B cell (primary cell): ENCODE measurements around the gene CBLB. TPM values are rescaled to one million over a fixed set of nuclear protein-coding genes. Genes with fewer than 3 reads are reported as not detected.
A peak's percentile ranks its signal among the peaks of the same experiment; 100 is the strongest.

ENCODE experiments used
- ATAC-seq: fragments of 200-7000 bp; cut with Tn5 transposase; one replicate; pipeline ENCODE4 v1.10.0; 2021; ENCODE audit warnings: low read depth, mild to moderate bottlenecking, moderate number of reproducible peaks, moderate library complexity
- CTCF ChIA-PET: fragments of 350-600 bp; sonication (Branson Sonifier 250); formaldehyde crosslinking; loops from one replicate; lab custom pipeline; 2021; ENCODE audit warnings: antibody characterized with exemption, inconsistent platforms; lab: Charles Lee
- POLR2A ChIA-PET: fragments of 350-600 bp; sonication (Branson Sonifier 250); formaldehyde crosslinking; loops from one replicate; lab custom pipeline; 2021; ENCODE audit warnings: antibody characterized with exemption; lab: Charles Lee
- DNase-seq: peaks from one replicate; pipeline ENCODE4 v3.0.0; 2013
- H2AFZ ChIP-seq: 2 replicates; pipeline ENCODE4 v1.6.1; 2012; ENCODE audit warnings: mild to moderate bottlenecking, low read depth, low read length; ENCODE audit not compliant: insufficient read depth, poor library complexity, severe bottlenecking
- H3K27ac ChIP-seq, 2 donors: 1 replicate in 1 of 2; 2 replicates in 1 of 2; pipeline ENCODE4 v1.5.1; 2012 to 2013; ENCODE audit warnings: low read length in 2 of 2, mild to moderate bottlenecking in 2 of 2, moderate library complexity in 1 of 2
- H3K27me3 ChIP-seq, 4 experiments: fragments of 200-600 bp in 1 of 4; sonication (generic) in 1 of 4; replicated peaks in 1 of 4; 1 replicate in 2 of 4; 2 replicates in 2 of 4; pipeline versions ENCODE4 v1.6.1 to v1.7.0; 2013 to 2016; ENCODE audit warnings: low read length in 3 of 4, mild to moderate bottlenecking in 2 of 4, mixed read lengths in 1 of 4, moderate library complexity in 1 of 4; ENCODE audit not compliant: insufficient read depth in 4 of 4, control insufficient read depth in 3 of 4; ENCODE audit errors: control extremely low read depth in 1 of 4
- H3K36me3 ChIP-seq, 2 experiments: replicated peaks in 1 of 2; 1 replicate in 1 of 2; 2 replicates in 1 of 2; pipeline versions ENCODE4 v1.6.1 to v1.7.1; 2013; ENCODE audit warnings: low read length in 1 of 2; ENCODE audit not compliant: insufficient read depth in 2 of 2, control insufficient read depth in 1 of 2; ENCODE audit errors: control extremely low read depth in 1 of 2, extremely low read depth in 1 of 2
- H3K4me1 ChIP-seq, 2 donors: fragments of 200-600 bp in 1 of 2; sonication (generic) in 1 of 2; 1 replicate in 1 of 2; 2 replicates in 1 of 2; pipeline versions ENCODE4 v1.5.1 to v1.6.1; 2013 to 2017; ENCODE audit warnings: low read length in 2 of 2; ENCODE audit not compliant: control insufficient read depth in 2 of 2, insufficient read depth in 2 of 2
- H3K4me2 ChIP-seq: replicated peaks from 2 replicates; pipeline ENCODE3; 2012; ENCODE audit warnings: mild to moderate bottlenecking, low read depth, low read length; ENCODE audit not compliant: poor library complexity, severe bottlenecking
- H3K4me3 ChIP-seq, 5 experiments: fragments of 200-600 bp in 1 of 5; sonication (generic) in 1 of 5; 1 replicate in 3 of 5; 2 replicates in 2 of 5; pipeline versions ENCODE4 v1.5.1 to v1.7.0; 2011 to 2016; ENCODE audit warnings: low read length in 4 of 5, mild to moderate bottlenecking in 4 of 5, low read depth in 2 of 5, control low read depth in 1 of 5, moderate library complexity in 1 of 5; ENCODE audit not compliant: insufficient read depth in 1 of 5; ENCODE audit errors: control extremely low read depth in 1 of 5, extremely low read depth in 1 of 5
- H3K79me2 ChIP-seq: fragments of 200-600 bp; sonication (generic); one replicate; pipeline ENCODE4 v1.6.0; 2016; ENCODE audit warnings: low read length; ENCODE audit not compliant: control insufficient read depth, insufficient read depth
- H3K9ac ChIP-seq: fragments of 200-600 bp; sonication (generic); 2 replicates; pipeline ENCODE4 v1.6.1; 2017; ENCODE audit warnings: mild to moderate bottlenecking, low read length, moderate library complexity
- H3K9me3 ChIP-seq, 3 donors: one replicate each; pipeline versions ENCODE4 v1.6.1 to v1.7.1; 2013; ENCODE audit warnings: low read length in 2 of 3; ENCODE audit not compliant: control insufficient read depth in 2 of 3, insufficient read depth in 1 of 3; ENCODE audit errors: control extremely low read depth in 1 of 3
- H4K20me1 ChIP-seq: 2 replicates; pipeline ENCODE4 v1.6.0; 2012; ENCODE audit warnings: mild to moderate bottlenecking, low read length; ENCODE audit not compliant: insufficient read depth, control insufficient read depth, poor library complexity, severe bottlenecking
- H3K27ac Mint-ChIP-seq: one replicate; pipeline ENCODE4 v1.8.0; 2021; ENCODE audit warnings: mixed read lengths
- H3K27me3 Mint-ChIP-seq: one replicate; pipeline ENCODE4 v1.8.0; 2021; ENCODE audit warnings: mixed read lengths
- H3K4me1 Mint-ChIP-seq: one replicate; pipeline ENCODE4 v1.8.0; 2021; ENCODE audit warnings: mixed read lengths
- H3K4me3 Mint-ChIP-seq: one replicate; pipeline ENCODE4 v1.8.0; 2021; ENCODE audit warnings: mixed read lengths
- H3K9me3 Mint-ChIP-seq: one replicate; pipeline ENCODE4 v1.8.0; 2022; ENCODE audit warnings: mixed read lengths; ENCODE audit not compliant: insufficient read depth
- EZH2 ChIP-seq: IDR thresholded peaks from 2 replicates; pipeline ENCODE4 v1.6.1; 2012; ENCODE audit warnings: borderline replicate concordance, low read depth, mild to moderate bottlenecking, moderate library complexity, low read length; ENCODE audit not compliant: insufficient read depth, poor library complexity, severe bottlenecking
- WGBS: methylation state at CpG from one replicate; pipeline ENCODE4 v1.1.5; 2013; ENCODE audit warnings: missing lambda C conversion rate; ENCODE audit not compliant: insufficient coverage; 5-methylcytosine and 5-hydroxymethylcytosine counted together
- intact Hi-C: fragments of 100-400 bp; cut with micrococcal nuclease; formaldehyde crosslinking; loops from one replicate; pipeline ENCODE4 v1.10.0; 2022
- polyA plus RNA-seq: library from polyadenylated mRNA; depleted of rRNA; stranded (reverse); fragments of >200 nt; gene quantifications from 2 replicates; pipeline ENCODE4 v1.2.3, GENCODE V29; 2012
- total RNA-seq, 2 donors: library from RNA; stranded (reverse); fragments of 120-200 nt in 1 of 2; gene quantifications; 1 replicate in 1 of 2; 2 replicates in 1 of 2; pipeline versions ENCODE4 v1.2.3 to v1.2.4, GENCODE V29; 2013 to 2022
- TF ChIP-seq, protein P1 (sequence below): fragments of 200-600 bp; IDR thresholded peaks from one replicate; pipeline ENCODE4 v1.8.0; 2022; ENCODE audit warnings: antibody characterized with exemption, mild to moderate bottlenecking

Gene CBLB
- total and polyA plus RNA-seq, 2 donors (not counting 1 experiment from before 2014, with no cell fraction given): 19.0 to 135 TPM

DNA sequence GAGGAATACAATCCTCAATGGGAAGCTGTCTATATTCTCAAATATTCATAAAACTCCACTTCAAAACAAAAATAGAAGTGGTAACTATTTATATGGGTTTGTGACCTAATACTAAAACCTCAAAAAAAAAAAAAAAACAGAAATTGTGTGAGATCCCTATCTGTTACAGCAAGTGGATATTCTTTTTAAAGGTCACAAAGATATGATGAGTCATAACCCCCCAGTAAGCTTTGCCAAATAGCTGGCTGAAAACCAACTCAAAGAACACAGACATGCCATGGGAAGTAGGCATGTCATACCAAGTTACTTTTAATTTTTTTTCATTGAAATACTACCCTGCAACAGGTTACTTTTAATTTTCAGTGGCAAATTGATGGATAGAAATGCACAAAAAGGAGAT lies 62.5 kb downstream of the CBLB start:
- DNase-seq: no peak
- no peaks in the 10 kb centered on the region for H3K9me3 Mint-ChIP-seq
- peak; percentile 64 for ATAC-seq
- CTCF ChIA-PET: interaction anchor here (0.6 to 0.8 kb wide), 2 partner anchors 34 to 512 kb away, joined by 3 to 4 read pairs; no protein-coding TSS in a partner anchor
- H3K4me1 ChIP-seq: peaks cover 15 to 22% of the 10 kb centered on the region in 2 donors
- no peak overlapping the region for H3K4me3 ChIP-seq
- H3K4me3 Mint-ChIP-seq: no peak overlapping the region
- no peaks in the 10 kb centered on the region for H3K27me3 Mint-ChIP-seq
- H3K4me1 Mint-ChIP-seq: peaks cover 39% of the 10 kb centered on the region
- H3K27ac ChIP-seq: no peak overlapping the region
- H3K27ac Mint-ChIP-seq: no peak overlapping the region
- no peak overlapping the region for H2AFZ ChIP-seq
- H4K20me1 ChIP-seq: no peaks in the 10 kb centered on the region
- H3K36me3 ChIP-seq: no peaks in the 10 kb centered on the region
- intact Hi-C loops: no loop called here
- TF ChIP-seq EZH2: no peak
- TF ChIP-seq, protein P1, sequence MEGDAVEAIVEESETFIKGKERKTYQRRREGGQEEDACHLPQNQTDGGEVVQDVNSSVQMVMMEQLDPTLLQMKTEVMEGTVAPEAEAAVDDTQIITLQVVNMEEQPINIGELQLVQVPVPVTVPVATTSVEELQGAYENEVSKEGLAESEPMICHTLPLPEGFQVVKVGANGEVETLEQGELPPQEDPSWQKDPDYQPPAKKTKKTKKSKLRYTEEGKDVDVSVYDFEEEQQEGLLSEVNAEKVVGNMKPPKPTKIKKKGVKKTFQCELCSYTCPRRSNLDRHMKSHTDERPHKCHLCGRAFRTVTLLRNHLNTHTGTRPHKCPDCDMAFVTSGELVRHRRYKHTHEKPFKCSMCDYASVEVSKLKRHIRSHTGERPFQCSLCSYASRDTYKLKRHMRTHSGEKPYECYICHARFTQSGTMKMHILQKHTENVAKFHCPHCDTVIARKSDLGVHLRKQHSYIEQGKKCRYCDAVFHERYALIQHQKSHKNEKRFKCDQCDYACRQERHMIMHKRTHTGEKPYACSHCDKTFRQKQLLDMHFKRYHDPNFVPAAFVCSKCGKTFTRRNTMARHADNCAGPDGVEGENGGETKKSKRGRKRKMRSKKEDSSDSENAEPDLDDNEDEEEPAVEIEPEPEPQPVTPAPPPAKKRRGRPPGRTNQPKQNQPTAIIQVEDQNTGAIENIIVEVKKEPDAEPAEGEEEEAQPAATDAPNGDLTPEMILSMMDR: no peak
- no peak overlapping the region for H3K4me2 ChIP-seq
- no peaks in the 10 kb centered on the region for H3K27me3 ChIP-seq
- peaks cover 0 to 4% (median 0%) of the 10 kb centered on the region in 3 donors for H3K9me3 ChIP-seq
- POLR2A ChIA-PET: no interaction called here
- H3K79me2 ChIP-seq: peaks cover 63% of the 10 kb centered on the region
- no peak overlapping the region for H3K9ac ChIP-seq

DNA sequence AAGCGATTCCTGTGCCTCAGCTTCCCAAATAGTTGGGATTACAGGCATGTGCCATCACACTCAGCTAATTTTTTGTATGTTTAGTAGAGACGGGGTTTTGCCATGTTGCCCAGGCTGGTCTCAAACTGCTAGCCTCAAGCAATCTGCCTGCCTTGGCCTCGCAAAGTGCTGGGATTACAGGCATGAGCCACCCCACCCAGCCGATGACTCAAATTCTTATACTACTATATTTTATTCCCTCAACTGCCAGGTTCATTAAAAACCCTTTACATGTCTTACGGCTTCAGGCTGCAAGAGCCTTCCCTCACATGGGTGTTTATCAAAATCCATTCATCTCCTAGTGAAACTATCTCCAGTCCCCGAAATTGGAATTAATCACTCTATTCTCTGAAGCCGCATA lies 63.4 kb downstream of the CBLB start:
- Histone ChIP-seq H3K79me2 (peaks cover 64% of the 10 kb centered on the region), H3K27me3 (no peaks in the 10 kb centered on the region), H3K4me2 (no peak overlapping the region), H3K4me3 (no peak overlapping the region), H3K27ac (no peak overlapping the region), H3K4me1 (peaks cover 19 to 26% of the 10 kb centered on the region in 2 donors), H4K20me1 (no peaks in the 10 kb centered on the region), H2AFZ (no peak overlapping the region), H3K36me3 (no peaks in the 10 kb centered on the region), H3K9me3 (peaks cover 0 to 4% (median 0%) of the 10 kb centered on the region in 3 donors), H3K9ac (no peak overlapping the region)
- no peak overlapping the region for H3K4me3 Mint-ChIP-seq
- DNase-seq (no peak), ATAC-seq (no peak)
- ChIA-PET POLR2A (no interaction called here), CTCF (no interaction called here)
- WGBS: 97% methylated on average over 3 of the region's 7 CpGs
- no peaks in the 10 kb centered on the region for H3K9me3 Mint-ChIP-seq
- no peaks in the 10 kb centered on the region for H3K27me3 Mint-ChIP-seq
- no peak overlapping the region for H3K27ac Mint-ChIP-seq
- H3K4me1 Mint-ChIP-seq: peaks cover 43% of the 10 kb centered on the region
- TF ChIP-seq, protein P1: no peak
- TF ChIP-seq EZH2: no peak
- intact Hi-C loops: no loop called here
